Measurements from ENCODE around the gene SLC26A11. TPM values are rescaled to one million over a fixed set of nuclear protein-coding genes. Genes with fewer than 3 reads are reported as not detected.
A peak's percentile ranks its signal among the peaks of the same experiment; 100 is the strongest.

SLC26A11 gene
- total RNA-seq, 2 donors from 2014 or later: 6.4 to 6.6 TPM

DNA sequence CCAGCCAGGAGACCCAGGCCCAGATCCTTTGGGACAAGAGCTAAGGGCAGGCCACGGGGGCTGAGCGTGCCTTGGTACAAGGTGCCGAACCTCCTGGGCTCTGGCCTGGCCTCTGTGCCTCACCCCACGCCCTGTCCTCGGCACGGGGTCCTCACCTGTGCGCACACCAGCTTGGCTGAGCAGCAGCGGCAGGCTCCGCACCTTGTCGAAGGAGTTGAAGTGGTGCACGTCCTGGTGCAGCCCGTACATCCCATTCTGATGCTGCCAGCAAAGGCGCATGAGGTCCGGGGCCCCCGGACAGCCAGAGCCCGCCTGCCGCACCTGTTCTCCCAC lies 5.4 kb upstream of the SLC26A11 start:
- ATAC-seq (no peak), DNase-seq (no peak)
- intact Hi-C loops (cut with DNase I): no loop called here

DNA sequence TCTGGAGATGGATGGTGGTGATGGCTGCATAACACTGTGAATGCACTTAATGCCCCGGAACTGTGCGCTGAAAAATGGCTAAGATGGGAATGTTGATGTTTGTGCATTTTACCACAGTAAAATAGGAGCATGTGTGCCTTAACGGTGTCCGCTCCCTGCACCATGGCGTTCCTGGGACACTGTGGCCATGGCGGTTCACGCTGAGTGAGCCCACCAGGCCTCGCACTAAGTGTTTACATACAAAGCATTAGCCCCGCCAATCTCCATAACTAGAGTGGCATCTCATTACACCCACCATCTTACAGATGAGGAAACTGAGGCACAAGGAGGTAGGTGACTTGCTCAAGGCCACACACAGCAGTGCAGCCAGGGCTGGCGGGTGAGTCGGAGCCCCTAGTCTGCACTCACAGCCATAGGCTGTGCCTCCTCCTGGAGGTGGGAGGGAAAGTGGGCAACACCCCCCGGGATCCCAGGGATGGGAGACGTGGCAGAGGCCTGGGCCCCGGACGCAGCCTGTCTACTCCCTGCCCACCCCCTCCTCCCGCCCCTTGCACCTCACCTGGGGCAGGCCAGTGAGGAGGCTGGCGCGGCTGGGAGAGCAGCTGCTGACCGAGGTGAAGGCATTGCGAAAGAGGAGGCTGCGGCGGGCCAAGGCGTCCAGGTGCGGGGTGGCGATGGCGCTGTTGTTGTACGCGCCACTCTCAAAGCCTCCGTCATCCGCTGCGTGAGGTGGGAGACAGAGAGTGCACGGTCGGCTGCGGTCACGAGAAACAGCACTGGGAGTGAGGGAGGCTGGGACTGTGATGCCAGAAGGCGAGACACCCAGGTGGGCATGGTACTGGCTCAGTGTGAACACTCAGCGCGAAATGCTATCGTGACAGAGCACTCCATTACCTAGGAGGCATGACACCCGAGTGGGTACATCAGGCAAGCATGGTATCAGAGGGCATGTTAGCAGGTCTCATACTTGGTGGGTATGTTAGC lies 3.5 kb upstream of the SLC26A11 start:
- intact Hi-C loops (cut with DNase I): no loop called here
- DNase-seq: no peak
- ATAC-seq: no peak

DNA sequence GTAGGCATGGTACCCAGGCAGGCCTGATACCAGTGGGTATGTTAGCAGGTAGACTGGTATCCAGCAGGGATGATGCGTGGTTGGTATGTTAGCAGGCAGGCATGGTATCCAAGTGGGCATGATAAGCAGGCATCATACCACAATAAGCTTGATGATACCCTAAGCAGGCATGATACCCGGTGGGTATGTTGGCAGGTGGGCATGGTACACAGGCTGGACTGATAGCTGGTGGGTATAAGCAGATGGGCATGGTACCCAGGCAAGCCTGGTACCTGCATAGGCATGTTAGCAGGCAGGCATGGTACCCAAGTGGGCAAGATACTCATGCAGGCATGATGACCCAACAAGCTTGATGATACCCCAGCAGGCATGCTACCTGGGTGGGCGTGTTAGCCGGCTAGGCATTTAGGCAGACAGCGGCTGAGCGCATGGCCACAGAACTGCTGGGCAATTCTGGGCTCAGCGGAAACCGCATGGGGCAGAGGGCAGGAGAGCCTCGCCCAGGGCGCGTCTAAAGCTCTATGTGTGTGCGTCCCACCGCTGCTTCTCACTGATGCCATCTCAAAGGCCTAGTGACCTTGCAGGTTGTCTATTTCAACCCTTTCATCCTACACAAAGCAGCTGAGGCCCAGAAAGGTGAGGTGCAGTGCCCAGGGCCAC lies 2.4 kb upstream of the SLC26A11 start:
- no peak for DNase-seq
- intact Hi-C loops (cut with DNase I): no loop called here
- no peak for ATAC-seq

DNA sequence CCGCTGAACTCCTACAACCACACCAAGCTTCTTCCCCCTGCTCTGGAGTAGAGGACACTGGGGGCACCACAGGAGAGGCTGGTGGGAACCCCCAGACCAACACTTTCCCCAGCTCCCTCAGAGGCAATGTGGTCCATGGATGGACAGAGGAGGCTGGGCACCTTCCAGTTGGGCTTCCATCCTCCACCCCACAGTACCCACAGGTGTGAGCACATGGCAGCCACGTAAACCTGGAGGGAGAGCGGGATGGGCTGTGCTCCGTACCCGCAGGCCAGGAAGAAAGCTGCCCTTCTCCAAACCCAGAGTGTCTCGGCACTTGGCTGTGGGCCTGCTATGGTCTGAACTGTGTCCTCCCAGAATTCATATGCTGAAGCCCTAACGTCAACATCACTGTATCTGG lies 1.8 kb upstream of the SLC26A11 start:
- no peak for ATAC-seq
- intact Hi-C loops (cut with DNase I): no loop called here

DNA sequence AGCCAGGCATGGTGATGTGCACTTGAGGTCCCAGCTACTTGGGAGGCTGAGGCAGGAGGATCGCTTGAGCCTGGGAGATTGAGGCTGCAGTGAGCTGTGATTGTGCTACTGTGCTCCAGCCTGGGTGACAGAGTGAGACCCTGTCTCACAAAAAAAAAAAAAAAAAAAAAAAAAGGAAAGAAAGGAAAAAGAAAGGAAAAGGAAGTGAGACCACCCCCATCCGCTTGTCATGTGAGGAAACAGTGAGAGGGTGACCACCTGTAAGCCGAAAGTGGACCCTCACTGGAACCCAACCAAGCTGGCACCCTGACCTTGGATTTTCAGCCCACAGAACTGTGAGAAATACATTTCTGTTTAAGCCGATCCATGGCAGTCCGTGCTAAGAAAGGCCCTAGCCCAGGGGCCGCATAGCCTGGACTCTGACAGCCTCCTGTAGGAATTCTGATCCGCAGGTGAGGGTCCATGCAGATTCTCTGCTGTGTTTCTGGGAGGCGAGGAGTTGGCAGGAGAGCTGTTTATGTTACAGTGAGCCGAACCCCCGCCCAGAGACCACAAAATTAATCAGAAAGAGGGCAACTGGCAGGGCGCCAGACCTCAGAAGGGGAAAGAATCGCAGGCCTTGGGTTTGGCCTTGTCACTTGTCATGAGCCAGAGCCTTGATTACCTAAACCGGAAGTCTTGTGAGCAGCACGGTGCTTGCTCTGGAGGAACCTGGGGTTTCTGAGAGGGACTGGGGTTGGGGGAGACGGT lies 1.0 kb upstream of the SLC26A11 start:
- ATAC-seq (peak; percentile 48 to 61), DNase-seq (peak; percentile 81)
- intact Hi-C loops (cut with DNase I): no loop called here

More for the DNA sequence above, 1.8 kb upstream of the SLC26A11 start:
- no peak for DNase-seq

DNA sequence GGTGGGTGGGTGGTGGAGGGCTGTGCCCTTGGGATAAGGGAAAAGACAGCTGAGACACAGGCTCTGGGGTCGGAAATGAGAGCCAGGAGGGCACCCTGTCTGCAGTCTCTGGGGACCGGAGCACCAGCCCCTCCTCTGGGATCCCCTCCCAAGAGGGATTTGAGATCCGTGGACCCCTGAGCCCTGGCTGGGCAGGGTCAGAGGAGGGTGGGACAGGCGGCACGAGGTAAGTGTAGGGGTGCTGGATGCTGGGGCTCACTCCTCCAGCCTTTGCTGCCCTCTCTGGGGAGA lies 519 bp upstream of the SLC26A11 start:
- DNase-seq (no peak), ATAC-seq (no peak)
- intact Hi-C loops (cut with DNase I): no loop called here

DNA sequence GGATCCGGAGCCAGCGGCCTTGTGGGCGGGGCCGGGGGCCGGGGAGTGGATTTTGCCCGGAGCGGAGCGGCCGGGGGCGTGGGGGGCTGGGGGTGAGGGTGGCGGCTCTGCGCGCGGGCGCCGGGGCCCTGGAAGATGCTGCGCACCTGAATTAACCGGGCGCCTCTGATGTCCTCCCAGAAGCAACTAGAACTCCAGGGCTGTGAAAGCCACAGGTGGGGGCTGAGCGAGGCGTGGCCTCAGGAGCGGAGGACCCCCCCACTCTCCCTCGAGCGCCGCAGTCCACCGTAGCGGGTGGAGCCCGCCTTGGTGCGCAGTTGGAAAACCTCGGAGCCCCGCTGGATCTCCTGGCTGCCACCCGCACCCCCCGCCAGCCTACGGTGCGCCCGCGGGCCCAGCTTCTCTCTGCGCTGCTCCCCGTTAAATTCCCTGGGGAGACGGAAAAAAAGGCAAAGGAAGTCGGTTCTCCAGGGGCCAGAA lies 549 bp downstream of the SLC26A11 start:
- intact Hi-C loops (cut with DNase I): no loop called here
- ATAC-seq: peak; percentile 59 to 60
- no peak for DNase-seq

DNA sequence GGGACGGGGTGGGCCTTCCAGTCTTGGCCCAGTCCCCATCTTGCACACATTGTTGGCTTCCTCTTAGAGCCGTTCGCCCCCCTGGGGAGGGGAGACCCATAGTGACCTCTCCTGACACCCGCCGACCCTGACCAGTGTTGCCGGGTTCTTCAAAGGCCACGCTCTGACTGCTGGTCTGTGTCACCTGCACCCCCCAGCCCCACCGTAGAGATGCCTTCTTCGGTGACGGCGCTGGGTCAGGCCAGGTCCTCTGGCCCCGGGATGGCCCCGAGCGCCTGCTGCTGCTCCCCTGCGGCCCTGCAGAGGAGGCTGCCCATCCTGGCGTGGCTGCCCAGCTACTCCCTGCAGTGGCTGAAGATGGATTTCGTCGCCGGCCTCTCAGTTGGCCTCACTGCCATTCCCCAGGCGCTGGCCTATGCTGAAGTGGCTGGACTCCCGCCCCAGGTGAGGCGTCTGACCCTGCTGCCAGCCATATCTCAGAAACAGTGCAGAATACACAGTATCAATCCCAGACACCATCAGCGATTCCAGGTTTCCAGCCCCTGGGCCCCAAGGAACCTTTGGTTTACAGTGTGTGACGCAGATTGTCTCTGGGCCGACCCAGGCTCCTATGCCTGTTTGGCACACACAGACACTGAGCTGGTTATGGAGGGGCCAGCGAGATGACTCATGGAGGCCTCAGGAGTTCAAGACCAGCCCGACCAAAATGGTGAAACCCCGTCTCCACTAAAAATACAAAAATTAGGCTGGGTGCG lies 1.3 kb downstream of the SLC26A11 start:
- intact Hi-C loops (cut with DNase I): no loop called here
- DNase-seq: no peak
- ATAC-seq: no peak

DNA sequence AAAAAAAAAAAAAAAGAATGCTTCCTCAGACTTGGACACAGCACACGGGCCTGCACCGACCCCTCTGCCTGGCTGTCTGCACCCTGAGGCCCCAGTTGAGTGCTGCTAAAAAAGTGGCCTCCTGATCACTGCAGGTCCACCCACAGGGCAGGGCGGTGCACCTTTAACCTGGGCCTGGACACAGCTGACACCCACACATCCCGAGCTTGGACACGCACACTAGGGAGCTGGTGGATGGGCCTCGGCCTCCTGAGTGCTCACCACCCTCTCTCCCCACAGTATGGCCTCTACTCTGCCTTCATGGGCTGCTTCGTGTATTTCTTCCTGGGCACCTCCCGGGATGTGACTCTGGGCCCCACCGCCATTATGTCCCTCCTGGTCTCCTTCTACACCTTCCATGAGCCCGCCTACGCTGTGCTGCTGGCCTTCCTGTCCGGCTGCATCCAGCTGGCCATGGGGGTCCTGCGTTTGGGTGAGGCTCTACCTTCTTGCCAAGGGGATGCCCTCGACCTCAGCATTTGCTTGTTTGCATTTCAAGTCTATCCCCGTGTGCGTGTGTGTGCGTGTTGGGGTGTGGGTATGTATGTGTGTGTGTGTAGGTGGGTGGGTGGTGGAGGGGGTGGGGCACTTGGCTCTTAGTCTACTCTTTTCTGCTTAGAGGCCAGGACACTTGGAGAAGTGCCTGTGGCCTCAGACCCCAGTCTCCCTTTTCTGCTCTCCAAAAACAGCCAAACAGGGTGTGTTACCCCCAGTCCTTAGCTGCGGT lies 2.3 kb downstream of the SLC26A11 start:
- intact Hi-C loops (cut with DNase I): no loop called here
- DNase-seq (no peak), ATAC-seq (no peak)

DNA sequence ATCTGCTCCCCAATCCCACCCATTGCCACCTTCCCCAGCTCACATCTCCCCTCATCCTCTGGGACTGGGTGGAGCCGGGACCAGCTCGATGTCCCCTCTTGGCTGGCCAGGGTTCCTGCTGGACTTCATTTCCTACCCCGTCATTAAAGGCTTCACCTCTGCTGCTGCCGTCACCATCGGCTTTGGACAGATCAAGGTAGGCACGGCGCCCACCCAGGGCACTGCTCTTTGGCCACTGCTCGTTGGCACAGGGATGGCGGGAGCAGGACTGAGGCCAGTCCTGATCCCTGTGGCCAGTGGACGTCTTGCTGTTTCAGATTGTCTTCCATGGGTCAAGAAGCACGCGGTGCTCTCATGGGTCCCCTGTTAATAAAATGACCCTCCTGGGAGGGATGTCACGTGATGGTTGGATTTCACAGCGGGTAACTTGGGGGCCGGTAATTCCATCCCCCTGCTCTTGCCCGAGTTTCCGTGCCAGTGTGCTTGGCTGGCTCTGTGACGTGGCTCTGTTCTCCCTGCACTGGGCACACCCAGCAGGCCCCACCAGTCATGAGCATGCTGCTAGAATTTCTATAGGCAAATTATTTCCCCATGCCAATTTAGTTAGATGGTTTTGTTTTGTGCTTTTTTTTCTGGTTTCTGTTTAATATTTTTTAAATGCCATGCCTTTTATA lies 3.1 kb downstream of the SLC26A11 start:
- DNase-seq: no peak
- no peak for ATAC-seq
- intact Hi-C loops (cut with DNase I): no loop called here

DNA sequence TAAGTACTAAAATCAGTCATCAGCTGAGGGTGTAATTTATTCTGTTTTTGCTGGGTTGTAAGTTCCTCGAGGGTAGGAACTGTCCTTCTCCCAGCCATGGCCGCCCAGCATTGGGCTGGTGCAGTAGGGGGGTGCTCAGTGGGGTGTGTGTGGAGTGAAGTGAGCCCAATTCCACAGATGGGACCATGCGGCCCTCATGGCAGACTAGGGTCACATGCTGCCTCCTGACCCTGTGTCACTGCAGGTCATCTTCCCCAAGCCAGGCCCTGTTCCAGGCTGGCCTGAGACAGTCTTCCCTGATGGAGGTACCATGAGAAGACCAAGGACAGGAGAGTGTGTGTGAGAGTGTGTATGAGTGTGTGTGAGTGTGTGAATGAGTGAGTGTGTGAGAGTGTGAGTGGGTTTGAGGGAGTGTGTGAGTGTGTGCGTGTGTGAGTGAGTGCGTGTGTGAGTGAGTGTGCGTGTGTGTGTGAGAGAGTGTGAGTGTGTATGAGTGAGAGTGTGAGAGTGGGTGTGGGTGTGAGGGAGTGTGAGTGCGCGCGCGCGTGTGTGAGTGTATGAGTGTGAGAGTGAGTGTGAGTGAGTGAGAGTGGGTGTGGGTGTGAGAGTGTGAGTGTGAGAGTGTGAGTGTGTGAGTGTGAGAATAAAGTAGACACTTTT lies 3.7 kb downstream of the SLC26A11 start:
- no peak for DNase-seq
- ATAC-seq: no peak
- intact Hi-C loops (cut with DNase I): no loop called here

DNA sequence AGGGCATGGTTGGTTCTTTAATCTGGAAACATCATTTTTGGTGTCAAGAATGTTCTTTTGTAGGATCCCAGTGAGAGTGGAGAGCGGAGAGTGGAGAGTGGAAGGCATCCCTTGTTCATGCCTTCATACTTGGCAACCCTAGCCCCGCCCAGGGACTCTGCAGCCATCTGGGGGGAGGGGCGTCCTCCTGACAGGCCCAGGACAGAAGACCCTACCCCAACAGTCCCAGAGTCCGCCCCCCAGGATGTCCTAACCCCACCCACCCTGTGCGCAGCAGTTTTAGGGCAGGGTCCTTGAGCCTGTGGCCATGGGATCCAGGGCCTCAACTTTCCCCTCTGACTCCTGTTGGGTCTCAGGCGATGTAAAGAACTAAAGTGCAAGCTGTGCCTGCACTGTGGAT lies 4.5 kb downstream of the SLC26A11 start:
- intact Hi-C loops (cut with DNase I): no loop called here
- DNase-seq: no peak

DNA sequence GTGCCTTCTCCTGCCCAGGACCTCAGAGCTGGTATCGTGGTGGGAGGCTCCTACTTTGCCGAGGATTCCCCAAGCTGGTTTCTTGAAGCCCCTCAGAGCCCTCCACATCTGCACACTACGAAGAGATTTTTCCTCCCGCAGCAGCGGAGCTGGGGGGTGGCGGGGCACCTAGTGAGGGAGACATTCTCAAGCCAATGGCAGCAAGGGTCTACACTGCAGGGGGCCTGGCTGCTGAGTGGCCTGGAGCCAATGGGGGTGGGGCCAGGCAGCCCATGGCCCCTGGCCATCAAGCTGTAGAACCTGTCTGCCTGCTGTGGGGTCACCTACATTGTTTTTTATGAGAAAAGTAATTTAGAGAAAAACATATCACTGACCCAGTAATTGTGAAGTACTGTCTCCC lies 5.0 kb downstream of the SLC26A11 start:
- ATAC-seq (no peak), DNase-seq (no peak)
- intact Hi-C loops (cut with DNase I): no loop called here

More for the DNA sequence above, 4.5 kb downstream of the SLC26A11 start:
- no peak for ATAC-seq

DNA sequence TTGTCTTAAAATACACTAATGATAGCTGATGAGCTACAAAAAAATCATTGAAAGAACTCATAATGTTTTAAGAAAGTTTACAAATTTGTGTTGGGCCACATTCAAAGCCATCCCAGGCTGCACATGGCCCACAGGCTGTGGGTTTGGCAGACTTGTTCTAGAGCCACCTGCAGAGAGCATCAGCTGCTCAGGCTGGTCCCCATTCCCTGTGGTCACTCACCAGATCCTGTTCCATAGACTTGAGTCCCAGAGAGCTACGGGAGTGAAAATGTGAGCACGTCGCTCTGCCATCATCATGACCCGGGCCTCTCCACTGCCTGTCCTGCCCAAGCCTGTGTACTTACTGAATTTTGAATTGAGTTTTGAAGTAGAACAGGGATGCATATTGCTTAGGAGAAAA lies 6.9 kb downstream of the SLC26A11 start:
- intact Hi-C loops (cut with DNase I): no loop called here
- no peak for ATAC-seq
- DNase-seq: no peak

DNA sequence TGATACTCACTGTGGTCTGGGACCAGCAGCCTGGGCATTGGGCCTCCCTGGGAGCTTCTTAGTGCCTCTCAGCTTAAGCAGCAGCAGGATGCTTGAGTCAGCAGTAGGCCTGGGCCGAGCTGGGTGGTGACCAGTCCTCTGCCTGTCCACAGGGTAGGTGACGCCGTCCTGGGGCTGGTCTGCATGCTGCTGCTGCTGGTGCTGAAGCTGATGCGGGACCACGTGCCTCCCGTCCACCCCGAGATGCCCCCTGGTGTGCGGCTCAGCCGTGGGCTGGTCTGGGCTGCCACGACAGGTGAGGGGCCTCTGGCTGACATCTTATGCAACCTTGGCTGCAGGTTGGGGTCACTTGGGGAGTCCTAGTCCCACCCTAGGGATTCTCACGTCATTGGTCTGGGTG lies 7.4 kb downstream of the SLC26A11 start:
- DNase-seq: no peak
- ATAC-seq: no peak
- intact Hi-C loops (cut with DNase I): no loop called here

DNA sequence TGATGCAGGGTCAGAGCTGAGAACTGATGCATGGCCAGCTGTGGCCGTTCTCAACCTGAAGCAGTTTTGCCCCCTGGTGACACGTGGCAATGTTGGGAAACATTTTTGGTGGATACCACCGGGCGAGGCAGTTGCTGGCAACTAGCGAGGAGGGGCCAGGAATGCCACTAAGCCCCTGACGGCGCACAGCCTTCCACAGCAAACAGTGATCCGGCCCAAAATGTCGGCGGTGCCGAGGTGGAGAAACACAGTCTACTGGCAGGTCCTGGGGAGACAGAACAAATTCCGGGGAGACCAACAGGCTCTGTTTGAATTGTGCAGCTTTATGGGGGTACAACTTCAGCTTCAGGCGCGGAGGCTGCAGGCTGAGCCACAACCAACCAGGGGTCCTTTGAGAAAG lies 8.2 kb downstream of the SLC26A11 start:
- ATAC-seq (no peak), DNase-seq (no peak)
- intact Hi-C loops (cut with DNase I): no loop called here

DNA sequence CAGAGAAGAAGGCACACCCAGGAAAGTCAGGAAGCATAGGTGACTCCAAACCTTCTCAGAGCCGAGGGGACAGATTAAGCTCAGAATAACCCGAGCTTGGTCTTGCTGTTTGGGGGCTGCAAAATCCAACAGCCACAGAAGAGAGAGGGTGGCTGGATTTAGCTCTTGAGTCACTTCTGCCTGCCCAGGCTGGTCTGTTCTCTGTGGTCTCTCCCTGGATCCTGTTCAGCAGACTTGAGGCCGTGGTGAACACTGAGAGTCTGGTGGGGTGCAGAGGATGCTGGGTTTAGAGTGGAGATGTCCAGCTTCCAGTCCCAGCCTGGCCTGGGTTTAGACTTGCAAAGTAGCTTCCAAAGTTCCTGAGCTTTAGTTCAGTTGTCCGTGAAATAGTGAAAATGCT lies 8.8 kb downstream of the SLC26A11 start:
- no peak for DNase-seq
- ATAC-seq: no peak
- intact Hi-C loops (cut with DNase I): no loop called here

DNA sequence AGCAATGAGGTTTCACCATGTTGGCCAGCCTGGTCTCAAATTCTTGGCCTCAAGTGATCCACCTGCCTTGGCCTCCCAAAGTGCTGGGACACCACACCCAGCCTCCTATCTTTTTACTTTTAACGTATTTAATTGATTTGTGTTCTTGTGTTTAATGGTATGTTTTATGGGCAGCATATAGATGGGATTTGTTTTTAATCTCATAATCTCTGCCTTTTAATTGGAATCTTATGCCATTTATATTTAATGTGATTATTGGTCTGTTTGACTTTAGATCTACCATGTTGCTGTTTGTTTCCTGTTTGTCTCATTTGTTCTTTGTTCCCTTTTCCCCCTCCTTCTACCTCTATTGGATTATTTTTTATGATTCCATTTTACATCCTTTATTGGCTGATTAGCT lies 12.2 kb downstream of the SLC26A11 start:
- ATAC-seq (no peak), DNase-seq (no peak)
- intact Hi-C loops (cut with DNase I): no loop called here

Data from left cardiac atrium (tissue), 4 donors.